WERI-Rb-1 (cell line): ENCODE measurements around the gene CCDC28B.

Experiments used
- DNase-seq: peaks from one replicate; pipeline ENCODE4 v3.0.0-alpha.2; 2020
- H3K27ac ChIP-seq: fragments of 250-450 bp; sonication (Bioruptor Pico); 2 replicates; pipeline ENCODE4 v1.5.1; 2020; ENCODE audit warnings: mild to moderate bottlenecking, moderate library complexity
- H3K27me3 ChIP-seq: fragments of 250-450 bp; sonication (Bioruptor Pico); 2 replicates; pipeline ENCODE4 v1.5.1; 2021; ENCODE audit warnings: mild to moderate bottlenecking, low read depth, moderate library complexity; ENCODE audit not compliant: insufficient read depth, severe bottlenecking
- H3K36me3 ChIP-seq: fragments of 250-450 bp; sonication (Bioruptor Pico); 2 replicates; pipeline ENCODE4 v1.5.1; 2020; ENCODE audit warnings: mild to moderate bottlenecking, moderate library complexity
- H3K4me3 ChIP-seq: 2 replicates; pipeline ENCODE4 v1.5.1; 2011; ENCODE audit warnings: low read depth, mild to moderate bottlenecking, control low read depth, low read length
- H3K9me3 ChIP-seq: fragments of 250-450 bp; sonication (Bioruptor Pico); 2 replicates; pipeline ENCODE4 v1.5.1; 2021; ENCODE audit warnings: mild to moderate bottlenecking, moderate library complexity; ENCODE audit not compliant: severe bottlenecking
- CTCF ChIP-seq: IDR thresholded peaks from 2 replicates; pipeline ENCODE4 v1.5.1; 2011; ENCODE audit warnings: low read depth, mild to moderate bottlenecking, control low read depth, inconsistent platforms, low read length

The CCDC28B gene

GRCh38 chr1:32221581-32221979, 21.2 kb downstream of the CCDC28B start:
- no peaks in the 10 kb centered on the region for H3K27me3 ChIP-seq
- no peak for DNase-seq
- H3K36me3 ChIP-seq = peaks cover 31% of the 10 kb centered on the region
- no peaks in the 10 kb centered on the region for H3K9me3 ChIP-seq
- 0 out of 2 replicates have a peak overlapping the region, but pooled peaks have one; percentile 16 for H3K27ac ChIP-seq
- peak overlapping the region; percentile 93 for H3K4me3 ChIP-seq
- TF ChIP-seq CTCF = no peak

- Histone ChIP-seq H3K4me3 (peak within 1 kb of the TSS; percentile 93), H3K27ac (peak within 1 kb of the TSS; percentile 65), H3K27me3 (no peaks in the 10 kb centered on the region), H3K9me3 (no peaks in the 10 kb centered on the region), H3K36me3 (peaks cover 31% of the 10 kb centered on the region)
- peak; percentile 90 for DNase-seq
- TF ChIP-seq CTCF = no peak
These were observed 21.8 kb downstream of the CCDC28B start, which contains the start of the genes EIF3I and TMEM234 for GRCh38 chr1:32221980-32222755. EIF3I (plus strand) TSS chr1:32222407; CDS start chr1:32222442, 35 bp downstream. TMEM234 (minus strand) TSS chr1:32222353; CDS start chr1:32222322, 31 bp downstream.

GRCh38 chr1:32223683-32224082, 23.3 kb downstream of the CCDC28B start:
- Histone ChIP-seq H3K36me3 (peaks cover 45% of the 10 kb centered on the region), H3K9me3 (no peaks in the 10 kb centered on the region), H3K27ac (no peak overlapping the region), H3K4me3 (no peak overlapping the region), H3K27me3 (no peaks in the 10 kb centered on the region)
- no peak for TF ChIP-seq CTCF
- DNase-seq = no peak

GRCh38 chr1:32224285-32224684, 23.9 kb downstream of the CCDC28B start:
- peaks cover 51% of the 10 kb centered on the region for H3K36me3 ChIP-seq
- no peak overlapping the region for H3K4me3 ChIP-seq

GRCh38 chr1:32228771-32229170, 28.4 kb downstream of the CCDC28B start:
- no peaks in the 10 kb centered on the region for H3K27me3 ChIP-seq
- no peak overlapping the region for H3K4me3 ChIP-seq
- H3K9me3 ChIP-seq = no peaks in the 10 kb centered on the region
- no peak overlapping the region for H3K27ac ChIP-seq
- DNase-seq = no peak
- TF ChIP-seq CTCF = no peak
- H3K36me3 ChIP-seq = peaks cover 76% of the 10 kb centered on the region

More at GRCh38 chr1:32224285-32224684, 23.9 kb downstream of the CCDC28B start:
- TF ChIP-seq CTCF = no peak
- Histone ChIP-seq H3K27me3 (no peaks in the 10 kb centered on the region), H3K9me3 (no peaks in the 10 kb centered on the region), H3K27ac (no peak overlapping the region)
- DNase-seq = no peak
